SJSA1 (cell line): Measurements from ENCODE around the gene SH3PXD2B. TPM values are rescaled to one million over a fixed set of nuclear protein-coding genes. Genes with fewer than 3 reads are reported as not detected.

Experiments
- DNase-seq, 2 experiments: peaks; one replicate each; pipeline ENCODE4 v3.0.0-alpha.2; 2015 to 2020; ENCODE audit warnings: low spot score in 2 of 2, low read depth in 1 of 2
- H3K27ac ChIP-seq: fragments of 250-450 bp; sonication (Bioruptor Pico); 2 replicates; pipeline ENCODE4 v1.5.1; 2020; ENCODE audit warnings: mild to moderate bottlenecking, moderate library complexity
- H3K27me3 ChIP-seq: fragments of 250-450 bp; sonication (Bioruptor Pico); replicated peaks from 2 replicates; pipeline ENCODE4 v1.5.1; 2020; ENCODE audit warnings: mild to moderate bottlenecking, moderate library complexity
- H3K36me3 ChIP-seq: fragments of 250-450 bp; sonication (Bioruptor Pico); 2 replicates; pipeline ENCODE4 v1.5.1; 2020; ENCODE audit warnings: mild to moderate bottlenecking
- H3K4me1 ChIP-seq: fragments of 250-450 bp; sonication (Bioruptor Pico); replicated peaks from 2 replicates; pipeline ENCODE4 v1.6.1; 2021; ENCODE audit warnings: mild to moderate bottlenecking
- H3K4me3 ChIP-seq: fragments of 250-450 bp; sonication (Bioruptor Pico); 2 replicates; pipeline ENCODE4 v1.5.1; 2020; ENCODE audit warnings: mild to moderate bottlenecking
- H3K9me3 ChIP-seq: fragments of 250-450 bp; sonication (Bioruptor Pico); replicated peaks from 2 replicates; pipeline ENCODE4 v1.5.1; 2020; ENCODE audit warnings: mild to moderate bottlenecking
- total RNA-seq: library from RNA; depleted of rRNA; stranded (reverse); fragments of >200 nt; shearing (Covaris generic); gene quantifications from 2 replicates; pipeline ENCODE4 v1.2.3, GENCODE V29; 2014

SH3PXD2B gene
- total RNA-seq, 1 experiment from 2014 or later: 32.3 TPM

DNA sequence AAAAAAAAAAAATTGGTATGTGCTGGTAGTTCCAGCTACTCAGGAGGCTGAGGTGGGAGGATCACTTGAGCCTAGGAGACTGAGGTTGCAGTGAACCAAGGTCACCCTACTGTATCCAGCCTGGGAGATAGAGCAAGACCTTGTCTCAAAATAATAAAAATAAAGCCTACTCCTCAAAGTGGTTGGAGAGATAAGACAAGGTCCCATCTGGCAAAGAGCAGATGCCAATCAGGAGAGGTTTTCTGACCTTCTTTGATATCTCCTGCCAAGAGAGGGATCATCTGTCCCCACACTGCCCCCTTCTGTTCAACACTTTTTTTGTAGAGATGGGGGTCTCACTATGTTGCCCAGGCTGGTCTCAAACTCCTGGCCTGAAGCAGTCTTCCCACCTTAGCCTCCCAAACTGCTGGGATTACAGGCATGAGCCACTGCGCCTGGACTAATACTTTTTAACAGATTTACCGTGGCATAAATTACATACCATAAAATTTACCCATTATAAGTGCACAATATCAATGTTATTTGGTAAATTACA lies 64.7 kb downstream of the SH3PXD2B start:
- no peaks in the 10 kb centered on the region for H3K9me3 ChIP-seq
- no peaks in the 10 kb centered on the region for H3K4me1 ChIP-seq
- H3K27me3 ChIP-seq: no peaks in the 10 kb centered on the region
- no peak overlapping the region for H3K4me3 ChIP-seq
- no peak overlapping the region for H3K27ac ChIP-seq
- peaks cover 56% of the 10 kb centered on the region for H3K36me3 ChIP-seq
- no peak for DNase-seq

- Histone ChIP-seq H3K27me3 (no peaks in the 10 kb centered on the region), H3K4me1 (peaks cover 11% of the 10 kb centered on the region), H3K36me3 (peaks cover 49% of the 10 kb centered on the region), H3K27ac (no peak overlapping the region), H3K9me3 (no peaks in the 10 kb centered on the region), H3K4me3 (no peak overlapping the region)
- no peak for DNase-seq
Measured at GRCh38 chr5:172388246-172388733, 66.0 kb downstream of the SH3PXD2B start.

- H3K9me3 ChIP-seq: no peaks in the 10 kb centered on the region
- no peaks in the 10 kb centered on the region for H3K27me3 ChIP-seq
- peaks cover 48% of the 10 kb centered on the region for H3K36me3 ChIP-seq
- DNase-seq: no peak
- peaks cover 24% of the 10 kb centered on the region for H3K4me1 ChIP-seq
- H3K27ac ChIP-seq: no peak overlapping the region
- H3K4me3 ChIP-seq: no peak overlapping the region
Measured at GRCh38 chr5:172385707-172386106, 68.6 kb downstream of the SH3PXD2B start.

- H3K36me3 ChIP-seq: peaks cover 50% of the 10 kb centered on the region
- H3K4me1 ChIP-seq: peaks cover 24% of the 10 kb centered on the region
- no peaks in the 10 kb centered on the region for H3K27me3 ChIP-seq
- DNase-seq: no peak
- no peak overlapping the region for H3K27ac ChIP-seq
- no peak overlapping the region for H3K4me3 ChIP-seq
- no peaks in the 10 kb centered on the region for H3K9me3 ChIP-seq
Measured at GRCh38 chr5:172385010-172385563, 69.2 kb downstream of the SH3PXD2B start.

DNA sequence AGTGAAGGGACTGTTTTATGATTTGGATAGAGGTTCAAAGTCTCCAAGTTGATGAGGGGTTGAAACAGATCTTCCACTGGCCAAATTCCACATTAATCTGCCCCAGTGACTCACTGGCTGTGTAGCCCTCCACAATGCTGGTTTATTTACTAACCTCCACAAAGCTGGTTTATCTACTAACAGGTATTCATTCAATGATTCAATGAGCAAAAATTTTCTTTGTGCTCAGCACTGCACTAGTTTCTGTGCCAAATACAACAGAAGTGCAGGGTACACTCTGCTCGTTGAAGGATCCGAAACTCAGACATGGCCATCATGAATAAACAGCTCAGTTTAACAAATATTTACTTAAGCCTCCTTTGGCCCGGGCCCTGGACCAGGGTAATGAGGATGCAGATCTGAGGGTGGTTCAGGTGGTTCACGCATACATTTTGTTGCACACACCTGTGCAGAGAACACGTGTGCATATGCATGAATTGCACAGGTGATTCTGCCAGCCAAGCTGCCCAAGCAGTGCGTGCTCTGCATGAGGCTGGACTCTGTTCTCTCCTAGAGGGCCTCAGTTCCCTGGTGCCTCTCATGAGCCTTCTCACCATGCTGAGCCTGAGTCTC lies 71.0 kb downstream of the SH3PXD2B start:
- no peaks in the 10 kb centered on the region for H3K9me3 ChIP-seq
- H3K27ac ChIP-seq: no peak overlapping the region
- H3K36me3 ChIP-seq: peaks cover 60% of the 10 kb centered on the region

DNA sequence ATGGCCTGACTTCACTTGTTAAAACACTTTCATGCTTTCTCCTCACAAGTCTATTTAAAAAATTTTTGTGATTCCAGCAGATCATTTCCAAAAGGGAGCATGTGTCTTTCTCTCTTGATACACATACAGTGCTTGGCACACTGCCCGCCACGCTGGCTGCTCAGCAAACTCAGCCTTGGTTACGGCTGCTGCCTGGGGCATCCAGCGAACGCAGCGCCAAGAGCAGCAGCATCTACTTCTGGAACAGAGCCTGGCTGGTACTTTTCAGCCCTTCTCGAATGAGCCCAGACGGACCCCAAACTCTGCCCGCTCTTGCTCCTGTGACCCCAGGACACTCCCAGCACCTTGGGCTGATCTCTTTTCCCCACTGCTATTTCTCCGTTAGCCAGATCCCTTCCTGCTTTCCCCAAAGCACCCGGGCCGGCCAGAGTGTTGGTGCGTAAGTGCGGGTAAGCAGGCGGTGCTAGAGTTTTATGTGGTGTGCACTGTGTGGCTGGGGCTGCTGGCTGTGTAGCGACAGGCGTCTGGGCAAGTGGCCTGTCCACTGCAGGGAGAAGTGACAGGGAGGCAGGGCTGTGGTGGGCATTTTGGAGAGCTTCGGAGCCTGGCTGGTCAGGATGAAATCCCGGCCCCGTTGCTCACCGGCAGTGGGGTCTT lies 73.2 kb downstream of the SH3PXD2B start:
- Histone ChIP-seq H3K27me3 (no peaks in the 10 kb centered on the region), H3K4me3 (no peak overlapping the region), H3K9me3 (no peaks in the 10 kb centered on the region), H3K4me1 (peaks cover 24% of the 10 kb centered on the region), H3K27ac (no peak overlapping the region), H3K36me3 (peaks cover 67% of the 10 kb centered on the region)
- DNase-seq: no peak

More for the DNA sequence above, 71.0 kb downstream of the SH3PXD2B start:
- no peak overlapping the region for H3K4me3 ChIP-seq
- H3K27me3 ChIP-seq: no peaks in the 10 kb centered on the region
- H3K4me1 ChIP-seq: peaks cover 24% of the 10 kb centered on the region
- DNase-seq: peak; percentile 79 to 84

- Histone ChIP-seq H3K4me1 (peaks cover 24% of the 10 kb centered on the region), H3K27ac (no peak overlapping the region), H3K4me3 (no peak overlapping the region), H3K36me3 (peaks cover 65% of the 10 kb centered on the region), H3K27me3 (no peaks in the 10 kb centered on the region), H3K9me3 (no peaks in the 10 kb centered on the region)
- no peak for DNase-seq
Measured at GRCh38 chr5:172380301-172380986, 73.9 kb downstream of the SH3PXD2B start.

- Histone ChIP-seq H3K9me3 (no peaks in the 10 kb centered on the region), H3K36me3 (peaks cover 70% of the 10 kb centered on the region), H3K4me3 (no peak overlapping the region), H3K27ac (no peak overlapping the region), H3K27me3 (no peaks in the 10 kb centered on the region), H3K4me1 (peaks cover 24% of the 10 kb centered on the region)
- DNase-seq: no peak
Measured at GRCh38 chr5:172379481-172379880, 74.8 kb downstream of the SH3PXD2B start.

DNA sequence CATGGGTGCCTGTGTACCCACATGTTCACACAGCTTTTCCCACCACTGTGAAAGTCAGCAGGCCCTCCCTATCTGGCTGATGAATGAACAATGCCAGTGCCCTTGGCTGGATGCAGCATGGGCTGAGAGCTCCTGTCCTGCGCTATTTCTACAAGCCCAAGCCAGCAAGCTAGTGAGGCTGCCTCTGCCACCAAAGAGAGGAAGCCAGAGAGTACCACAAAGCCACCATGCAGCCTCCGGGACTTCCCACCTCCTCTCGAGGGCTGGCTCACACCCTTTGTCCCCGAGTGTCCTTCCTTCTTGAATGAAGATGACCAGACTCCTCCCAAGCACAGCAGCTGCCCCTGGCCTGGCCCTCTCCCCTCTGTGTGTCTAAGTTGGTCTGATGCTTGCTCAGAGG lies 76.5 kb downstream of the SH3PXD2B start:
- Histone ChIP-seq H3K27ac (no peak overlapping the region), H3K27me3 (no peaks in the 10 kb centered on the region), H3K4me3 (no peak overlapping the region), H3K36me3 (peaks cover 83% of the 10 kb centered on the region), H3K4me1 (peaks cover 8% of the 10 kb centered on the region), H3K9me3 (no peaks in the 10 kb centered on the region)
- DNase-seq: no peak

DNA sequence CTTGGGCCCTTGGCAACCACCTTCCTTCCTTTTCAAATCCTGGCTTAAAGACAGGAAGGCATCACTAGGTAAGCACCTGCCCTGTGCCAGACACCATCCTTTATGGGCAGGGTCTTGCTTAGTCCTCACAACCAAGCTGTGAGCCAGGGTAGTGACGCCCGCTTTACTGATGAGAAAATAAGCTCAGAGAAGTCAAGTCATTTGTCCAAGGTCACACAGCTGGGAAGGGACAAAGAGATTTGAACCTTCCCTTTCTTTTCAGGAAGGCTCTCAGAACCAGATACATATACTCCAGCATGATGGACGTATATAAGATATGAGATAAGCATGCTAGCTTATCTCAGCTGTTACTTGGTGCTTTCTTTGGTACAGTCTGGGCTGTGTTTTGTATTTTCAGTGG lies 76.9 kb downstream of the SH3PXD2B start:
- Histone ChIP-seq H3K9me3 (no peaks in the 10 kb centered on the region), H3K36me3 (peaks cover 86% of the 10 kb centered on the region), H3K27ac (no peak overlapping the region), H3K4me1 (peaks cover 4% of the 10 kb centered on the region), H3K27me3 (no peaks in the 10 kb centered on the region), H3K4me3 (no peak overlapping the region)
- DNase-seq: no peak

DNA sequence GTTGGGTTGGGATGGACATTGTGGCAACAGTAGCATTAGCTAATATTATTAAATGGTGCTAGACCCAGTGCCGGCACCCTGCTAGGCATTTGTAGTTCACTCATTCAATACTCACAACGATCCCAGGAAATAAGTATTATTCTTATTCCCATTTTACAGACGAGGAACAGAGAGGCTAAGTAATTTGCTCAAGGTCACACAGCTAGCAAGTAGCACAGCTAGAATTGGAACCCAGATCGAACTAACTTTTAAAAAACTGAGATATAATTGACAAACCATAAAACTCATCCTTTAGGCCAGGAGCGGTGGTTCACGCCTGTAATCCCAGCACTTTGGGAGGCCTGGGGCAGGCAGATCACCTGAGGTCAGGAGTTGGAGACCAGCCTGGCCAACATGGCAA lies 79.5 kb downstream of the SH3PXD2B start:
- Histone ChIP-seq H3K4me1 (no peaks in the 10 kb centered on the region), H3K27ac (no peak overlapping the region), H3K27me3 (no peaks in the 10 kb centered on the region), H3K9me3 (peaks cover 11% of the 10 kb centered on the region), H3K36me3 (peaks cover 81% of the 10 kb centered on the region), H3K4me3 (no peak overlapping the region)
- no peak for DNase-seq

DNA sequence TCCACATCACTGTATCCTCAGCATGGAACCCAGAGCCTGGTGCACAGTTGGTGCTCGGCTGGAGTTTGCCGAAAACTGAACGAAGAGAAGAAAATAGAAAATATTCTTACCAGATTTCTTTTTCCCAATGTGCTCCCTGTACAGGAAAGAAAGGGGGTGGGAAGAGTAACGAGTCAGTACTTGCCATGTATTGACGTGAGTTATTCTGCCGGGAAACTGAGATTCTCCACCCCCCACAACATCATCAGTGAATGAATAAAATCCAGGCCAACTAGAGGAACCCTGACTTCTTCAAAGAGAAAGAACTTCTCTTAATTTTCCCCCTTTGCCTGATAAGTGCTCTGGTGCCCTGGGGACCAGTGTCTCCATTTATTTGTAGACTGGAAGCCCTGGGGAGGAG lies 80.6 kb downstream of the SH3PXD2B start:
- H3K36me3 ChIP-seq: peaks cover 76% of the 10 kb centered on the region
- no peak overlapping the region for H3K4me3 ChIP-seq
- peaks cover 11% of the 10 kb centered on the region for H3K9me3 ChIP-seq
- no peaks in the 10 kb centered on the region for H3K27me3 ChIP-seq
- H3K4me1 ChIP-seq: no peaks in the 10 kb centered on the region
- DNase-seq: no peak
- H3K27ac ChIP-seq: no peak overlapping the region

- Histone ChIP-seq H3K27ac (no peak overlapping the region), H3K4me3 (no peak overlapping the region), H3K9me3 (peaks cover 11% of the 10 kb centered on the region), H3K27me3 (no peaks in the 10 kb centered on the region), H3K4me1 (no peaks in the 10 kb centered on the region), H3K36me3 (peaks cover 56% of the 10 kb centered on the region)
- DNase-seq: no peak
Measured at GRCh38 chr5:172371684-172372083, 82.6 kb downstream of the SH3PXD2B start.
